GM19438 (cell line): ENCODE data around the gene SLCO2B1.

Experiments
- ATAC-seq: cut with Tn5 transposase; IDR thresholded peaks from one replicate; pipeline ENCODE4 v1.9.1; 2021; ENCODE audit warnings: low read depth; ENCODE audit not compliant: unreplicated experiment

Gene SLCO2B1

GRCh38 chr11:75244052-75244814 lies 93.3 kb downstream of the SLCO2B1 start:
- no peak for ATAC-seq

- no peak for ATAC-seq
Observed at GRCh38 chr11:75245356-75246005, 94.6 kb downstream of the SLCO2B1 start.

- ATAC-seq: no peak
Observed at GRCh38 chr11:75246006-75246670, 95.2 kb downstream of the SLCO2B1 start.

GRCh38 chr11:75246671-75247350 lies 95.9 kb downstream of the SLCO2B1 start:
- no peak for ATAC-seq

- no peak for ATAC-seq
Observed at GRCh38 chr11:75248924-75249256, 98.0 kb downstream of the SLCO2B1 start.

GRCh38 chr11:75249704-75250103 lies 98.8 kb downstream of the SLCO2B1 start:
- no peak for ATAC-seq

- no peak for ATAC-seq
Observed at GRCh38 chr11:75254326-75254725, 103.4 kb downstream of the SLCO2B1 start.
